ENCODE measurements around the gene PTPRCAP.

GRCh38 chr11:67393437-67393836, 44.0 kb downstream of the PTPRCAP start:
- TF ChIP-seq EZH2 (IDR thresholded peaks at IDR 0.05; ENCODE audit: borderline replicate concordance, low read depth, low read length, poor library complexity, severe bottlenecking) (no peak), CTCF (conservative IDR thresholded peaks at IDR 0.05; ENCODE audit: low read depth, low read length) (no peak)
